Activated CD4-positive, CD25-positive, alpha-beta regulatory T cell treated with anti-CD3 and anti-CD28 coated beads, Interleukin-2, amount 50 U/mL, for 72 hours (primary cell): ENCODE measurements around the gene TRAFD1.
"Not testable (repeated sequence)": the region's sequence is repeated elsewhere in the genome, so short reads cannot be mapped to it uniquely, and the experiment has no call there.

Experiments used
- DNase-seq: peaks from one replicate; pipeline ENCODE4 v3.0.0; 2021

TRAFD1 gene

DNA sequence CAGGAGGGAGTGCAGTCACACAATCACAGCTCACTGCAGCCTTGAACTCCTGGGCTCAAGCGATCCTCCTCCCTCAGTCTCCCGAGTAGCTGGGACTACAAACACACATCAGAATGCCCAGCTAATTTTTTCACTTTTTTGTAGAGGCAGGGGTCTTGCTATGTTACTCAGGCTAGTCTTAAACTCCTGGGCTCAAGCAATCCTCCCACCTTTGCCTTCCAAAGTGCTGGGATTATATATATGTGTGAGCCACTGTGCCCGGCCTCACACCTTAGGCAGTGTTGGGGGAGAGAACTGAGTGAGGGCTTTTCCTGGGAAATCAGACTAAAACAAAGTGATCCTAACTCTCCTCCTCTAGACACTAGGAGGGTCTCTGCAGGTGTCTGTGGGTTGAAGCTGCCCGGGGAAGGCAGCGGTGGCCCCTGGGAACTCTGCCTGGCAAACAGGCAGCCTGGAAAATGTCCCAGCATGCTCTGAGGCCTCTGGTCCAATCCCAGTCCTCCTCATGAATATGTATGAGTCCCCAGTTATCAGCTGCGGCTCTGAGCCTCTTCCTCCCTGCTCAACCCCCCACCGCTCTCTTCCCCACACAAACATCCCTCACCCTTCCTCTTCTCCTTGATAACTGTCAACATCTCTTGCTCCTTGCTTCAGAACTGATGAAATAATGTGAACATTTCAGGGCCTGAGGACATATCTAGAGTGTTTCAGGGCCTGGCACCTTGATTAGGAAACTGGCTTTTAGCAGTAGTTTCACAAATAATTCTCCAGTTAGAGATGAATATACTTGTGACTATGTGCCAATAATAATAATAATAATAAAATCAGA lies 8.9 kb upstream of the TRAFD1 start:
- DNase-seq, result no peak

DNA sequence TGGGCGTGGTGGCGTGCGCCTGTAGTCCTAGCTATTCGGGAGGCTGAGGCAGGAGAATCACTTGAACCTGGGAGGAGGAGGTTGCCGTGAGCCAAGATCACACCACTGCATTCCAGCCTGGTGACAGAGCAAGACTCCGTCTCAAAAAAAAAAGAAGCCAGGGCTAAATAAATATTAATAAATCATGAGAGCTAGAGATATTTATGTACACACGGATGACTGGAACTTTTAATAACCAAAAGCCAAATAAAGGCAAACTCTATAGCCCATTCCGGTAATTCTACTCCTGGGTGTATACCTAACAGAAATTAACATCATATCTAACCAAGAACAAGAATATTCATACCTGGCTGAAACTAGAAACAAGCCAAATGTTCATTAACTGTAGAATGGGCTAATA lies 7.7 kb upstream of the TRAFD1 start:
- no peak for DNase-seq

DNA sequence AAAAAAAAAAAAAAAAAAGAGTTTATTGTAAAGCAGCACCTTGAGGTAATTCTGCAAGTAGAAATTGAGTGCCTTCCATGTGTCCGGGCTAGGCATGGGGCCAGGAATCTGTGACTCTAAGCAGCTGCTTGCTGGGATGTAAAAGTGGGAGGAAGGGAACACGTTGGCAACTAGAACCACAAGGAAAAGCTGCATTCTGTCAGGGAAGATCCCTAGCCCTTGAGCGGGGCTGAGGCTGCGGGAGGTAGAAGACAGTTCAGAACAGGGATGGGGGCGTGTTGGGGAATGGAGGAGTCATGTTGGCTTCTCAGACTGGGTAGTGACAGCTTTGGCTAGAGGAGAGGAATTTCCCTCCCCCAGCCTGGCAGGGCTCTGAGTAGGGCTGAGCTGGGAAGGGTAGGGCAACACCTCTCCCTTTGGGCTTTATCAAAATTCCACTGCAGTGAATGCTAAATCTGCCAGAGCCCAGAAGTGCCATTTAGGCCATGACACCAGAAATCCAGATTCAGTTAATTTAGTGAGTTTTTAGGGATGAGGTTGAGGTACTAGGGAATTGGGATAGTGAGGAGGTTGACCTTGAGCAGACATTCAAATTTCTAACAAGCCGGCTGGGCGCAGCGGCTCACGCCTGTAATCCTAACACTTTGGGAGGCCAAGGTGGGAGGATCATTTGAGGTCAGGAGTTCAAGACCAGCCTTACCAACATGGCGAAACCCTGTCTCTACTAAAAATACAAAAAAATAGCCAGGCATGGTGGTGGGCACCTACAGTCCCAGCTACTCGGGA lies 3.4 kb upstream of the TRAFD1 start:
- no peak for DNase-seq

DNA sequence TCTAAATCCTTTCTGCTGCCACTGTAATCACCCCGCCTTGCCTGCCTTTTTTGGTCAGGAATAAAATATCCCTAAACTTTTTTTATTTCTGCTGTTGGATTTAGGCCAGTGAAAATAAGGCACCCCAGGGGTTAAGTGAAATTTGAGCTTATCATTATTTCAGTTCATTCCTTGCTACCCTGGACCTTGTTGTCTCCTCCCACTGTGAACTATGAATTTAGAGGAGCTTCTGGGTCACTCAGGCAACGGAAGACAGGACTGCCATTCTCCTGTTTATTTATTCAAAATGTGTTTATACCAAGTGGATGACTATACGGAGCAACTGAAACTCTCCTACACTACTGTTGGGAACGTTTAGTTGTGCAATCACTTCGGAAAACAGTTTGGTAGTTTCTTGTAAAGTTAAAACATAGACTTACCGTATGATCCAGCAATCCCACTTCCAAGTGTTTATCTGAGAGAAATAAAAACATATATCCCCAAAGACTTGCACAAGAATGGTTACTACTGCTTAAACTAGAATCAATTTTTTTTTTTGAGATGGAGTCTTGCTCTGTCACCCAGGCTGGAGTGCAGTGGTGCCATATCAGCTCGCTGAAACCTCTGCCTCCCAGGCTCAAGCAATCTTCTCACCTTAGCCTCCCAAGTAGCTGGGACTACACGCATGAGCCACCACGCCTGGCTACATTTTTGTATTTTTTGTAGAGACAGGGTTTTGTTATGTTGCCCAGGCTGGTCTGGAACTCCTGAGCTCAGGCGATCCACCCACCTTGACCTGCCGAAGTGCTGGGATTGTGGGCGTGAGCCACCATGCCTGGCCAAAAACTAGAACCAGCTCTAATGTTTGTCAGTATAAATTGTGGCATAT lies 2.3 kb upstream of the TRAFD1 start:
- DNase-seq, result no peak

- DNase-seq, result no peak
These were observed 476 bp upstream of the TRAFD1 start for GRCh38 chr12:112124918-112125249.

DNA sequence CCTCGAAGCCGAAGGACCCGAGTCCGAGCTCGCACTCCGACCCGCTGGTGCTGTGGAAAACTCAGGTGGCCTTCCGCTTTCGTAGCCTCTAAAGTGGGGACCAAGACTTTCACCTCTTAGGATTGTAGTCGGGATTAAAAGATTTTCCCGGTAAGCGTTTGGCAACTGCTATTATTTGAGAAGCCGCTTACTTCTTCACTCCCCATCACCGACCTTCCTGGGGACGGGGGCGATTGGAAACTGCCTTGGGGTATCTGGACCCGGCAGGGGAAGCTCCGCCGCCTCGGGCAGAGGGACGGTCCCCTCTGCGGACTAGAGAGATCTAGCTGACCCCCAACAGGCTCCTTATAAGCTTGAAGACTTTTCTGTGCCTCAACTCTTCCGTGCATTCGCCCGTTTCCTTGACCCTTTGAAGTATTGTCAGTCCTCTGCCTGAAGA lies 659 bp downstream of the TRAFD1 start:
- no peak for DNase-seq

DNA sequence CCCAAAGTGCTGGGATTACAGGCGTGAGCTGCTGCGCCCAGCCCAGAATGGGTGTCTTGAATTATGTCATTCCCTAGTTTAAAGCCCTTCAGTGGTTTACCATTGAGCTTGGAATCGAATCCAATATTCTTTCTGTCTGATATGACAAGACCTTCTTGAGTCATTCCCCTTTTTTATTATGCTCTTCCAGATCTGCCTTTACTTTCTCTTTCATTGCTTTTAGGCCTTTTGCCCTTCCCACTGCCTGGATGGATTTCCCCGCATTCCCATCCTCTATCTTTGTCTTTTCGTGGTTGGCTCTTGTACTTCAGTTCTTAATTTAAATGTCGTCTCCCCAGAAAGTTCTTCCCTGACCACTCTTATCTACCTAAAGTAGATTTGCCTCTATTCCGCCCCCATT lies 1.6 kb downstream of the TRAFD1 start:
- no peak for DNase-seq

DNA sequence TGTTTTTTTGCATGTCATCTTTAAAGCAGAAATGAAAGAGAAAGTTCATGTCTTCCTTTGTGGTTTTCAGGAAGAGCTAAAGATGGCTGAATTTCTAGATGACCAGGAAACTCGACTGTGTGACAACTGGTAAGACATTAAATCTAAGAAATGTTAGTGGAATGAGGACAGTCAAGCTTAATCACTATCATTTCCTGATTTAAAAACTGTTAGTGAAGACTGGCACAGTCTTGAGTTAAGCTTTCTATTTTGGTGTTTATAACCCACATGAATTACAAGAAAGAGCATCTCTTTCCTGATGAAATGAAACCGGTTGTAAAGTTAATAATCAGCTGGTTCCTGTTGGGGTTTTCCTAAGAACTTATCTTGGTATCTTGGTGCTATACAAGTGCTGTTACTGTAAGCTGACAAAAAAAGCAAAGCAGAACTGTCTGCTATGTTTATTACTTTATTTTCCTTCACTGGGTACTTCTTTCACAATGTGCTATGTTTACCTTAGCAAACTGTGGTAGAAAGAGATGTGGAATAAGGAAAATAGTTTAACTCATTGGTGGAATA lies 5.2 kb downstream of the TRAFD1 start:
- DNase-seq, result no peak

DNA sequence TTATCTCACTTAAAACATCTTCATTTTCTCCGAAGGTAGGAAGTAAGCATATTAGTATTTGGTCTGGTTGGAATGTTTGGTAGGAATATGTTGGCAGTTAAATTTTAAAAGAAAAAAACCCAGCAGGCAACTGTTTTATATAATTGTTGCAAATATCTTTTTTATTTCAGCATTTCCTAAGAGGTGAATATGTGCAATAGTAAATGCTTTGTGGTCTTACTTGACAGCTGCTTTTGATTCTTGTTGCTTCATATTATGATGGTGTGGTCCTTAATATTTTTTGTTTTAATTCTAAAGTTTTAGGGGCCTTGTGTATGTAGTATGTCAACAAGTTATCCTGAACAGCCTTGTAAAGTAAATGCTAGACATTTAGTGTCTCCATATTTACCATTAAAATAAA lies 6.3 kb downstream of the TRAFD1 start:
- DNase-seq, result no peak

GRCh38 chr12:112133418-112133817 lies 8.1 kb downstream of the TRAFD1 start:
- DNase-seq, result no peak

DNA sequence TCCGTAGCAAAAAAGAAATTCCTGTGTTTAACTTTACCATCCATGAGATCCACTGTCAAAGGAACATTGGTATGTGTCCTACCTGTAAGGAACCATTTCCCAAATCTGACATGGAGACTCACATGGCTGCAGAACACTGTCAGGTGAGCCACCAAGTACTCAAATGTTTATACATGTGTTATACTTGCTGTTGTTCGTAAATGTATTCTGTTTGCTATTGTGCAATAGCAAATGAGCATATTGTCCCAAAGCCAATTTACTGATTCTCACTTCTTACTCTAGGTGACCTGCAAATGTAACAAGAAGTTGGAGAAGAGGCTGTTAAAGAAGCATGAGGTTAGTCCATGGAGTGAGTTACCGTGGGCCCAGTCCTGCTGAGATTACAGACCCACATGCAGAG lies 9.4 kb downstream of the TRAFD1 start:
- no peak for DNase-seq

GRCh38 chr12:112140728-112141127 lies 15.4 kb downstream of the TRAFD1 start:
- no peak for DNase-seq

GRCh38 chr12:112146123-112146522 lies 20.8 kb downstream of the TRAFD1 start:
- DNase-seq, result no peak

DNA sequence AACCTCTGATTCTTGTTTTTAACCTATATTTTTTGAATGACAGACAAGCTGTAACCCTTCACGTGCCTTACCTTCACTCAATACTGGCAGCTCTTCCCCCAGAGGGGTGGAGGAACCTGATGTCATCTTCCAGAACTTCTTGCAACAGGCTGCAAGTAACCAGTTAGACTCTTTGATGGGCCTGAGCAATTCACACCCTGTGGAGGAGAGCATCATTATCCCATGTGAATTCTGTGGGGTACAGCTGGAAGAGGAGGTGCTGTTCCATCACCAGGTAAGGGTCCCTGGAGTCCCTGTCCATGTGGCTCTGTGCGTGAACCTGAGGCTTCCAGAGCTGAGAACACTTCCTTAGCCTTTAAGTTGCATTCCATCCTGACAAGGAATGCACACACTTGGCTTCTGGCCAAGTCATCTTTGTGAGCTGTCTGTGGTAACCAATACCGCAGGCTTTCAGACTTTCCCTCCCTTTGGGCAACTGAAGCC lies 22.7 kb downstream of the TRAFD1 start:
- DNase-seq, result no peak

GRCh38 chr12:112149596-112149995 lies 24.2 kb downstream of the TRAFD1 start:
- peak; percentile 23 for DNase-seq

DNA sequence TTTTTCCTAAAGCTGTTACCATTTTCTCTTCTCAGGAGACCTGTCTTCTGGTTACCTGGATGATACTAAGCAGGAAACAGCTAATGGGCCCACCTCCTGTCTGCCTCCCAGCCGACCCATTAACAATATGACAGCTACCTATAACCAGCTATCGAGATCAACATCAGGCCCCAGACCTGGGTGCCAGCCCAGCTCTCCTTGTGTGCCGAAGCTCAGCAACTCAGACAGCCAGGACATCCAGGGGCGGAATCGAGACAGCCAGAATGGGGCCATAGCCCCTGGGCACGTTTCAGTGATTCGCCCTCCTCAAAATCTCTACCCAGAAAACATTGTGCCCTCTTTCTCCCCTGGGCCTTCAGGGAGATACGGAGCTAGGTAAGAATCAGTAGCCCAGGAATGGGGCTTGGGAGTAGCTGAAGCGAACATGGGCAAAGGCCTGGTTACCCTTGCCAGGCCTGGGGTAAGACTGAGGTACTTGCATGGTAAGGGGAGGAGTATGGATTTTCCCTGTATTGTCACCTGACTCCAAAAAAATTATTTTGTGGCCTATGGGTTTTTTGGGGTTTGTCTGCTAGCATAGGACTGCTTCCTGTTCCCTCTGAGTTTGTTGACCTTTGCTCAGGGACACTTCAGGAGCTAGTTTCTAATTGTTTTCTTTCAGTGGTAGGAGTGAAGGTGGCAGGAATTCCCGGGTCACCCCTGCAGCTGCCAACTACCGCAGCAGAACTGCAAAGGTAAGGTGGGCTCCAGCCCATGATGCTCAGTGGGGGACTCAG lies 26.6 kb downstream of the TRAFD1 start:
- DNase-seq, result peak; percentile 27

GRCh38 chr12:112153181-112153892 lies 28.0 kb downstream of the TRAFD1 start:
- peak; percentile 8 for DNase-seq

- DNase-seq, result no peak
These were observed 28.5 kb downstream of the TRAFD1 start for GRCh38 chr12:112153893-112154219.

- not testable (repeated sequence) for DNase-seq
These were observed 33.2 kb downstream of the TRAFD1 start for GRCh38 chr12:112158461-112159145.

DNA sequence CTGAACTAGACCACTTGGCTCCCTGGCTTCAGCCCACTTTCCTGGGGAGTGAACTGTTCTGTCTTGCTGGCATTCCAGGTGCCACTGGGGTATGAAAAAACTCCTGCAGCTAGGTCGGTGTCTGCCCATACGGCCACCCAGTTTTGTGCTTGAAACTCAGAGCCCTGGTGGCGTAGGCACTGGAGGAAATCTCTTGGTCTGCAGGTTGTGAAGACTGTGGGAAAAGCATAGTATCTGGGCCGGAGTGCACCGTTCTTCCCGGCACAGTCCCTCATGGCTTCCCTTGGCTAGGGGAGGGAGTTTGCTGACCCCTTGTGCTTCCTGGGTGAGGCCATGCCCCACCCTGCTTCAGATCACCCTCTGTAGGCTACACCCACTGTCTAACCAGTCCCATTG lies 33.8 kb downstream of the TRAFD1 start:
- no peak for DNase-seq

DNA sequence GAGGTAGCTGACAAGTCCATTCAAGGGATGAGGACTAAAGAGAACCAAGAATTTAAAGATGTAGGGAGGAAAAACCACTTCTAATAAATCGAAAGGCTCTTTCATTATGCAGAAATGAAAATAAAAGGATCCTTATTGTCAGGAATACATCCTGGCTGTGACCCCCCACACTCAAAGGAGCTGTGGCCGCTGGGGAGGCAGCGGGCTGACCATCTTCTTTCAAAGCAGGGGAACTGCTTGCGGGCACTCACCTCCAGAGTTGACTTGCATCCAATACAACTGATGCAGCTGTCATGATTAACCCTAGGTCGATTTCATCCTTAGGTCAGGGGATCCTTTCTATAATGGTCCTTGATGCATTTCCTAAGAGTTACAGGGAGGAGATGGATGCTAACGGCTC lies 35.3 kb downstream of the TRAFD1 start:
- DNase-seq, result no peak
